K562 (cell line): Measurements from ENCODE around the gene CCDC78. TPM values are rescaled to one million over a fixed set of nuclear protein-coding genes. Genes with fewer than 3 reads are reported as not detected.
A peak's percentile ranks its signal among the peaks of the same experiment; 100 is the strongest.

Experiments
- ATAC-seq: fragments of 200-7000 bp; cut with Tn5 transposase; 3 replicates; pipeline ENCODE4 v1.9.1; 2020; ENCODE audit warnings: moderate library complexity
- BruUV-seq: library from RNA; stranded (reverse); fragments of 400-500 nt; replicated peaks from 2 replicates; lab custom pipeline; 2021; lab: Mats Ljungman, UMichigan
- CTCF ChIA-PET: fragments of 300-600 bp; formaldehyde crosslinking; extraction: SDS; loops from one replicate; lab custom pipeline; 2021; ENCODE audit warnings: low intra/inter-chr PET ratio; lab: Yijun Ruan, JAX
- POLR2A ChIA-PET: fragments of 300-600, 350-650 bp; sonication (Branson Sonifier 250); formaldehyde crosslinking; extraction: SDS; loops from one replicate; lab custom pipeline; 2021; ENCODE audit warnings: antibody characterized with exemption, inconsistent platforms; lab: Yijun Ruan, JAX
- DNase-seq, 4 experiments: peaks; one replicate each; pipeline versions ENCODE4 v3.0.0 to v3.0.0-alpha.2; 2011 to 2018; ENCODE audit warnings: low spot score in 3 of 4, mixed read lengths in 3 of 4; ENCODE audit errors: extremely low read depth in 1 of 4
- FAIRE-seq: peaks from 2 replicates; lab custom pipeline; 2011; peaks lifted over from hg19 to GRCh38; lab: Jason Lieb, UNC
- H2AFZ ChIP-seq: 2 replicates; pipeline ENCODE4 v1.6.0; 2011; ENCODE audit warnings: low read depth, low read length, control low read depth, inconsistent platforms
- H3K27ac ChIP-seq: fragments of 200-600 bp; 3 replicates; pipeline ENCODE4 v1.8.0; 2011; ENCODE audit warnings: low read depth, mild to moderate bottlenecking, control low read depth, inconsistent platforms, low read length, moderate library complexity, mixed read lengths; ENCODE audit errors: extremely low read depth
- H3K27me3 ChIP-seq, 2 experiments: fragments of 300-600 bp in 1 of 2; 2 replicates in 1 of 2; 3 replicates in 1 of 2; pipeline versions ENCODE4 v1.6.0 to v1.8.0; 2011; ENCODE audit warnings: inconsistent platforms in 2 of 2, low read length in 2 of 2, mild to moderate bottlenecking in 1 of 2, mixed read lengths in 1 of 2, moderate library complexity in 1 of 2; ENCODE audit not compliant: control insufficient read depth in 2 of 2, insufficient read depth in 2 of 2
- H3K36me3 ChIP-seq: fragments of 300-600 bp; 3 replicates; pipeline ENCODE4 v1.8.0; 2011; ENCODE audit warnings: mild to moderate bottlenecking, low read length, inconsistent platforms; ENCODE audit not compliant: control insufficient read depth, insufficient read depth
- H3K4me1 ChIP-seq, 2 experiments: fragments of 200-600 bp in 1 of 2; replicated peaks in 1 of 2; 2 replicates in 1 of 2; 3 replicates in 1 of 2; pipeline versions ENCODE4 v1.5.1 to v1.8.0; 2011; ENCODE audit warnings: inconsistent platforms in 2 of 2, low read length in 2 of 2, mild to moderate bottlenecking in 1 of 2, mixed read lengths in 1 of 2, moderate library complexity in 1 of 2; ENCODE audit not compliant: control insufficient read depth in 2 of 2, insufficient read depth in 2 of 2
- H3K4me2 ChIP-seq: 2 replicates; pipeline ENCODE4 v1.6.1; 2011; ENCODE audit warnings: low read length, control low read depth, inconsistent platforms, mixed read lengths; ENCODE audit not compliant: insufficient read depth
- H3K4me3 ChIP-seq: fragments of 200-600 bp; sonication (generic), shearing (Covaris generic); 2 replicates; pipeline ENCODE4 v1.5.1; 2016; ENCODE audit warnings: control low read depth, inconsistent platforms
- H3K79me2 ChIP-seq: fragments of 200-600 bp; 3 replicates; pipeline ENCODE4 v1.8.0; 2011; ENCODE audit warnings: low read length, inconsistent platforms; ENCODE audit not compliant: control insufficient read depth, insufficient read depth
- H3K9ac ChIP-seq, 2 experiments: 2 replicates each; pipeline versions ENCODE4 v1.6.0 to v1.6.1; 2011; ENCODE audit warnings: low read depth in 2 of 2, low read length in 2 of 2, control low read depth in 1 of 2, inconsistent platforms in 1 of 2, mild to moderate bottlenecking in 1 of 2, mixed read lengths in 1 of 2; ENCODE audit not compliant: insufficient read depth in 1 of 2
- H3K9me1 ChIP-seq: one replicate; pipeline ENCODE4 v1.6.0; 2011; ENCODE audit warnings: inconsistent platforms, mild to moderate bottlenecking, low read length, moderate library complexity; ENCODE audit not compliant: control insufficient read depth, insufficient read depth
- H3K9me3 ChIP-seq: replicated peaks from 2 replicates; pipeline ENCODE4 v1.5.1; 2011; ENCODE audit warnings: low read depth, low read length, inconsistent platforms; ENCODE audit not compliant: control insufficient read depth, insufficient read depth
- H4K20me1 ChIP-seq: replicated peaks from 2 replicates; pipeline ENCODE4 v1.6.1; 2011; ENCODE audit warnings: low read length, inconsistent platforms, mixed read lengths; ENCODE audit not compliant: control insufficient read depth, insufficient read depth
- CREBBP ChIP-seq: IDR thresholded peaks from one replicate; pipeline ENCODE4 v1.6.1; 2012; ENCODE audit warnings: low read depth, mild to moderate bottlenecking, control low read depth, inconsistent platforms, low read length
- EP400 ChIP-seq: fragments of 450-650 bp; IDR thresholded peaks from 2 replicates; pipeline ENCODE4 v1.6.1; 2017; ENCODE audit warnings: antibody characterized with exemption, mild to moderate bottlenecking, moderate library complexity
- FIP1L1 ChIP-seq: fragments of 200-400 bp; formaldehyde crosslinking; IDR thresholded peaks from 2 replicates; pipeline ENCODE4 v1.6.1; 2018; ENCODE audit warnings: mild to moderate bottlenecking, low read depth, low read length; ENCODE audit not compliant: poor library complexity, severe bottlenecking
- HMG20B ChIP-seq: fragments of 250-450 bp; sonication (Bioruptor Pico); IDR thresholded peaks from 2 replicates; pipeline ENCODE4 v1.5.0; 2021; ENCODE audit warnings: mild to moderate bottlenecking
- MCM5 ChIP-seq: fragments of 450-650 bp; IDR thresholded peaks from 2 replicates; pipeline ENCODE4 v1.6.1; 2016; ENCODE audit warnings: low read depth
- PHF8 ChIP-seq: fragments of 200-600 bp; sonication (generic); IDR thresholded peaks from 2 replicates; pipeline ENCODE4 v1.6.1; 2012; ENCODE audit warnings: mixed run types, mild to moderate bottlenecking, inconsistent platforms, low read length, moderate library complexity, borderline replicate concordance
- POLR2A ChIP-seq: fragments of 450-650 bp; conservative IDR thresholded peaks from 2 replicates; pipeline ENCODE4 v1.6.1; 2016
- POLR2G ChIP-seq: fragments of 200-400 bp; formaldehyde crosslinking; IDR thresholded peaks from 2 replicates; pipeline ENCODE4 v1.6.1; 2017; ENCODE audit warnings: low read depth, mild to moderate bottlenecking, antibody characterized with exemption, low read length, moderate library complexity
- RBM17 ChIP-seq: fragments of 200-400 bp; formaldehyde crosslinking; IDR thresholded peaks from 2 replicates; pipeline ENCODE4 v1.6.1; 2017; ENCODE audit warnings: low read depth, mild to moderate bottlenecking, low read length, borderline replicate concordance
- SRSF1 ChIP-seq: fragments of 200-400 bp; formaldehyde crosslinking; IDR thresholded peaks from 2 replicates; pipeline ENCODE4 v1.6.1; 2017; ENCODE audit warnings: mild to moderate bottlenecking, low read depth, low read length, moderate library complexity
- WGBS: fragments of 100-300 bp; shearing (Covaris generic); methylation state at CpG from one replicate; pipeline ENCODE4 v1.1.6; 2016; ENCODE audit warnings: low coverage, mixed read lengths; ENCODE audit not compliant: insufficient coverage; ENCODE audit errors: missing lambda C conversion rate; 5-methylcytosine and 5-hydroxymethylcytosine counted together
- in situ Hi-C: fragments of 300-500 bp; cut with MboI; formaldehyde crosslinking; loops from 4 replicates; pipeline ENCODE4 v1.15.0; 2018; ENCODE audit warnings: inconsistent platforms, mixed read lengths
- intact Hi-C: fragments of 100-400 bp; cut with micrococcal nuclease; formaldehyde crosslinking; loops from 2 replicates; pipeline ENCODE4 v1.14.2; 2022
- polyA plus RNA-seq, 8 experiments: library from polyadenylated mRNA; depleted of rRNA in 4 of 8; stranded (reverse) in 5 of 8; unstranded in 3 of 8; fragments of >200 nt; fragmentation: Nextera tagmentation in 2 of 8; fragmentation: Illumina TruSeq in 1 of 8; extraction: Ambion mirVana in 2 of 8; extraction: Trizol in 1 of 8; gene quantifications; 2 replicates each; pipeline versions ENCODE4 v1.2.1 to v1.2.3, GENCODE V29; 2011 to 2014; ENCODE audit warnings: inconsistent platforms in 1 of 8, missing spikeins in 1 of 8
- total RNA-seq, 7 experiments: library from RNA; depleted of rRNA in 6 of 7; stranded (reverse); fragments of >200 nt in 6 of 7; fragmentation: Illumina TruSeq in 2 of 7; extraction: Trizol in 2 of 7; gene quantifications; 2 replicates each; pipeline versions ENCODE4 v1.2.1 to v1.2.3, GENCODE V29; 2011 to 2021; ENCODE audit warnings: low replicate concordance in 1 of 7
- TF ChIP-seq, protein P1 (sequence below): fragments of 250-450 bp; sonication (Bioruptor Pico); IDR thresholded peaks from 2 replicates; pipeline ENCODE4 v1.5.0; 2020; ENCODE audit warnings: mild to moderate bottlenecking, borderline replicate concordance
- TF ChIP-seq, protein P2 (sequence below): fragments of 250-450 bp; sonication (Bioruptor Pico); IDR thresholded peaks from 2 replicates; pipeline ENCODE4 v1.5.0; 2021; ENCODE audit warnings: mild to moderate bottlenecking, moderate library complexity

The CCDC78 gene
- total and polyA plus RNA-seq, 9 of the 15 experiments (the other 6 are each of a cell fraction or from before 2014, with no cell fraction given): 0.24 to 17.7 (median 2.9) TPM

DNA sequence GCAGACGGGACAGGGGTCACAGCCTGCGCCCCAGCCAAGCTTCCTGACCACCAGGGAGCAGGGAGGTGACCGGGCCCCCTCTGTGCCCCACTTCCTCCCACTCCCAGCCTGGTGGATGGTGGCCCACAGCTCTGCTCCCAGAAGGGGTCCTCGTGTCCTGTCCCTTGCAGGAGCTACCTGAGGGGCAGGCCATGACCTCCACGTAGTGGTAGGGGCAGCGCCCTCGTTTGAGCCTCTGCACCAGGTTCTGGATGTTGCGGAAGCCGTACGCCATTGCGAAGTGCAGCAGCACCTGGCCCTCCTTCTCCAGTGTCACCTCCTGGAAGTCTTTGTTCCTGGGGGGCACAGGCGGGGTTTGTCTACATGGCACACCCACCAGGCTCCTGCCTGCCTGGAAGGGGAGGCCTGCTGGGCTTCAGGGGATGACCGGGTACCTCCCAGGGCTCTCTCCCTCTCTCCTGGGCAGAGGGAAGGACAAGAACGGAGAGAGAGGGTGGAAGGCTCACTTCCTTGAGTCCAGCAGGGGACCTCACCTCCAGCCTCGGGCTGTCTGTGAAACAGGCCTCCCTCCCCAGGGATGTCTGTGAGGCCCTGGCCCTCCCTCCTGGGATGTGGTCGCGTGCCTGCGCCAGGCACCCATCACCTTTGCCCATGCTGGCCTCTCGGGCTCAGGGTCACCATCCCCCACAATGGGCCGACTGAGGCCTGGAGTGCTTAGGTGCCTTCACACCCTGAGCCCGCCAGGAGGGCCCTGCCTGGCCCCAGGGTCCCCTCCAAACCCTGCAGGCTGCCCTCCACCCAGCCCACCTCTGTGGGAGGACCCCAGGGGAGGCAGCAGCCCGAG is 4.6 kb upstream of the CCDC78 start (continued):
- no peak for TF ChIP-seq RBM17
- no peak for TF ChIP-seq CREBBP
- TF ChIP-seq POLR2G: peak; percentile 36; the same call in 1 of the 2 replicates

DNA sequence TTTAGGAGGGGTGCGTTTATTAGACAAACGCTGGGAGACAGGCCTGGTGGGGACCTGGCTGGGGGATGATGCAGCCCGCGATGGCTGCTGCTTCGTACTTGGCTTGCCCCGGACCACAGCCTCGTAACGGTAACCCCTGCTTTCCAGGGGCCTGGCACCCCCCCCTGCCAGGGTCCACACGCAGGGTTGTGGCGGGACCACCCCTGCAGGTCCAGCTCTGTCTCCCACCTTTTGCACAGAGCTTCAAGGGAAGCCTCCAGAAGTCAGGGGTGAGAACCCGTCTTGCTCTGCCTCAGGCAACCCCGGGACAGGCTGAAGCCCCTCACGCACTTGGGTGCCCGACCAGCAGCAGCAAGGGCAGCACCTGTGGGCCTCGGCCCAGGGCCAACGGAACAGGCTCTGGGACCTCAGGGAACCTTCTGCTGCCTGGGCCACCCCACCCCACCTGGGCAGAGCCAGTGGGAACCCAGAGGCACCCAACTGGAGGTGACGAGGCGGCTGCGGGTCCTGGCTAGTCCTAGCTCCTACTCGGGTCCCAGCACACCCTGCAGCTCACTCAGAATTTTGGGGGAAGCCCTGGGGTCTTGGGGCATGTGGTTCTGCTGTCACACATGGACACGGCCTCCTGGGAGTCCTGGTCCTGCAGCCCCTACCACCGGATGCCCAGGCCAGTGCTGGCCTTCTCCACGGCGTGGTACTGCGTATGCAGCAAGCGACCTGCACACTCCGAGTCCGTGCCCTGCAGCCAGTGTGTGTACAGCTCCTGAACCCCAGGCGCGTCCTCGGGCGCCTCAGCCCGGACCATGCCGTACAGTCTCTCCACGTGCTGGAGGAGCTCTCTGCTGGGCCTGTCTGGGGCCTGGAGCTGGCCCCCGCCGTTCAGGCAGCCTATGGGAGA is 3.8 kb upstream of the CCDC78 start:
- peak overlapping the region; percentile 48 to 96; a peak in 3 of 4 replicates for H3K9ac ChIP-seq
- H2AFZ ChIP-seq: no peak overlapping the region
- ChIA-PET CTCF (no interaction called here), POLR2A (interaction anchor here (0.5 to 2.0 kb wide), 9 partner anchors 10 to 83 kb away, joined by 3 to 16 read pairs (median 4); partner anchors contain the start of genes ANTKMT, CIAO3 and MSLN)
- in situ Hi-C loops (no loop called here), intact Hi-C loops (loop anchor here (2.0 kb wide), 1 partner anchor 15 kb away; the partner anchor contains the start of gene METRN)
- H3K4me1 ChIP-seq: peaks cover 10 to 93% of the 10 kb centered on the region in 2 experiments; a peak in 4 of 5 replicates
- FAIRE-seq (no peak), DNase-seq (no peak), ATAC-seq (no peak)
- H3K27ac ChIP-seq: no peak overlapping the region; the same call in 2 of the 3 replicates
- H3K79me2 ChIP-seq: peaks cover 25% of the 10 kb centered on the region
- 87% methylated on average over 28 of the region's 37 CpGs for WGBS
- H3K9me1 ChIP-seq: no peaks in the 10 kb centered on the region
- H3K9me3 ChIP-seq: no peaks in the 10 kb centered on the region
- H3K4me3 ChIP-seq: no peak overlapping the region; the same call in 1 of the 2 replicates
- no peaks in the 10 kb centered on the region; the same call in 1 of the 2 replicates for H4K20me1 ChIP-seq
- H3K4me2 ChIP-seq: peak overlapping the region; percentile 97; the same call in 1 of the 2 replicates
- BruUV-seq: no TSS peak
- no peaks in the 10 kb centered on the region for H3K27me3 ChIP-seq
- peaks cover 55% of the 10 kb centered on the region; the same call in 2 of the 3 replicates for H3K36me3 ChIP-seq
- TF ChIP-seq, protein P1, sequence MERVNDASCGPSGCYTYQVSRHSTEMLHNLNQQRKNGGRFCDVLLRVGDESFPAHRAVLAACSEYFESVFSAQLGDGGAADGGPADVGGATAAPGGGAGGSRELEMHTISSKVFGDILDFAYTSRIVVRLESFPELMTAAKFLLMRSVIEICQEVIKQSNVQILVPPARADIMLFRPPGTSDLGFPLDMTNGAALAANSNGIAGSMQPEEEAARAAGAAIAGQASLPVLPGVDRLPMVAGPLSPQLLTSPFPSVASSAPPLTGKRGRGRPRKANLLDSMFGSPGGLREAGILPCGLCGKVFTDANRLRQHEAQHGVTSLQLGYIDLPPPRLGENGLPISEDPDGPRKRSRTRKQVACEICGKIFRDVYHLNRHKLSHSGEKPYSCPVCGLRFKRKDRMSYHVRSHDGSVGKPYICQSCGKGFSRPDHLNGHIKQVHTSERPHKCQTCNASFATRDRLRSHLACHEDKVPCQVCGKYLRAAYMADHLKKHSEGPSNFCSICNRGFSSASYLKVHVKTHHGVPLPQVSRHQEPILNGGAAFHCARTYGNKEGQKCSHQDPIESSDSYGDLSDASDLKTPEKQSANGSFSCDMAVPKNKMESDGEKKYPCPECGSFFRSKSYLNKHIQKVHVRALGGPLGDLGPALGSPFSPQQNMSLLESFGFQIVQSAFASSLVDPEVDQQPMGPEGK: no peak
- no peak for TF ChIP-seq EP400
- TF ChIP-seq SRSF1: 0 out of 2 replicates have a peak, but pooled peaks have one; percentile 3
- TF ChIP-seq, protein P2, sequence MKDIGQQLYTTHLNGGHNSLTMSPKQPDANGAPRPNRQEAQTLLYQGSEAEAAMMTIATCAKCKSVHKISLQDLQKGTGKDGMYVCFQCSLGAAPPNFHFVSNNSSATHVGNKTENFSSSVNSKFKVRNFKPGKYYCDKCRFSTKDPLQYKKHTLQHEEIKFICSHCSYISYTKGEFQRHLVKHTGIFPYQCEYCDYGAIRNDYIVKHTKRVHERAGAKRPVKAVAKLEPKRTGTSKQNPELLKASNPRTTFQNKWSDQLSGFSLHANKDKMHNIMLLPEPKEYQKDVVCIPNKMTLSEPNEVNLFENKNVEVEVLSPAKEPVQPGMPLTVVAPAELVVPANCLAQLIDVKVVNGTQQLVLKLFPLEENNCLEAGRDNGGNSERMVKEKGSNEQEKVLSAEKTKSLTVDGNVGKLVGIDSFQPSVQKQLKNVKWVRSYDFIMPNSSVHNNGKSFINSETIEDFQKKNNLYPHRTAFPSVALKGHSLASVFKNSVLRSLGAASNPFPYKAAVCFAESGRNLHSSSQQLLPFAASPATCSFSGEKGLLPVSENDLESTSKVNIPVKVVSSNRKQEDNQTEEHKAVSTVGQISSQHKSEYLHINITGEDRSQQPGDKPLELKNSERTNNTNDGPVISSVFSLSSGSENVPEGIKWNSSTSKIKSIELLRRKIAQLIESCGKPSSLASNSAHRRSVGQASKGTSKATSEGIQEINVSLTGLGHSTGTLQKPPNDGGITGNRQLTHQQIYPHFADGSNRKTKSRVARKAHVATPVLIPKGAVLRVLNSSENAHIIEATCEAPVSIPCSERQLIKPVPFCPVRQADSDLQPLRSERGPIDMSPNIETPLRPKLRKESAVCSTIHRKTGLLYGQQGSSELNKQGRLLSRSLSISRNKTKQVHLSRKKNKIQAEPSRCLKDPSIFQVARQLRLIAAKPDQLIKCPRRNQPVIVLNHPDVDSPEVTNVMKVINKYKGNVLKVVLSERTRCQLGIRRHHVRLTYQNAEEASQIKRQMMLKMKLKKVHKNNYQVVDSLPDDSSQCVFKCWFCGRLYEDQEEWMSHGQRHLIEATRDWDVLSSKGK (CRISPR knock-in tag): no peak
- peak; percentile 64 for TF ChIP-seq FIP1L1
- no peak for TF ChIP-seq PHF8
- TF ChIP-seq HMG20B (CRISPR knock-in tag): no peak
- peak; percentile 51 for TF ChIP-seq POLR2A
- TF ChIP-seq MCM5: no peak
